Activated CD8-positive, alpha-beta memory T cell treated with anti-CD3 and anti-CD28 coated beads for 48 hours (primary cell): ENCODE data around the gene MICAL2.

Experiments used
- DNase-seq, 3 experiments: peaks; one replicate each; pipeline ENCODE4 v3.0.0-alpha.2; 2020; ENCODE audit warnings: low read depth in 2 of 3, low spot score in 2 of 3

The MICAL2 gene

GRCh38 chr11:12280838-12281565 is 170.6 kb downstream of the MICAL2 start:
- no peak for DNase-seq

GRCh38 chr11:12281571-12282478 is 171.4 kb downstream of the MICAL2 start:
- peak; percentile 36 to 78 (median 73) for DNase-seq

GRCh38 chr11:12282676-12283075 is 172.3 kb downstream of the MICAL2 start:
- DNase-seq: no peak

GRCh38 chr11:12284316-12285050 is 174.1 kb downstream of the MICAL2 start:
- DNase-seq: no peak

DNA sequence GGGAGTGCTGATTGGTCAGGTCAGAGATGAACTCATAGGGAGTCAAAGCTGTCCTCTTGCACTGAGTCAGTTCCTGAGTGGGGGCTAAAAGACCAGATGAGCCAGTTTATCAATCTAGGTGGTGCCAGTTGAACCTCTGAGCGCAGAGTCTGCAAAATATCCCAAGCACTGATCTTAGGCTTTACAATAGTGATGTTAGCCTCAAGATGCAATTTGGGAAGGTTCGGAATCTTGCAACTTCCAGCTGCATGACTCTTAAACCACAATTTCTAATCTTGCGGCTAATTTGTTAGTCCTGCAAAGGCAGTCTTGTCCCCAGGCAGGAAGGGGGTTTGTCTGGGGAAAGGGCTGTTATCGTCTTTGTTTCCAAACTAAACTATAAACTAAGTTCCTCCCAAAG is 174.7 kb downstream of the MICAL2 start:
- DNase-seq: no peak

GRCh38 chr11:12285811-12286222 is 175.4 kb downstream of the MICAL2 start:
- no peak for DNase-seq

DNA sequence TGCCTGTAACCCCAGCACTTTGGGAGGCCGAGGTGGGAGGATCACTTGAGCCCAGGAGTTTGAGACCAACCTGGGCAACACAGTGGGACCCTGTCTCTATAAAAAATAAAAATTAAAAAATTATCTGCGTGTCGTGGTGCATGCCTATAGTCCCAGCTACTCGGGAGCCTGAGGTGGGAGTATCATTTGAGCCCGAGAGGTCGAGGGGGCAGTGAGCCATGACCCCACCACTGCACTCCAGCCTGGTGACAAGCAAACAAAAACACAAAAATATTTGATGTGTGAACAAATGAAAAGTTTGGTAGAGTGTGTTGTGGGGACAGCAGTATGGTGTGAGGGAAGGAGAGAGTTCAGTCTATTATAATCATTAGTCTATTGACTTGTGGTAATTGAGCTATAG is 176.2 kb downstream of the MICAL2 start:
- no peak for DNase-seq

- DNase-seq: no peak
These were observed 176.6 kb downstream of the MICAL2 start for GRCh38 chr11:12287009-12287373.

DNA sequence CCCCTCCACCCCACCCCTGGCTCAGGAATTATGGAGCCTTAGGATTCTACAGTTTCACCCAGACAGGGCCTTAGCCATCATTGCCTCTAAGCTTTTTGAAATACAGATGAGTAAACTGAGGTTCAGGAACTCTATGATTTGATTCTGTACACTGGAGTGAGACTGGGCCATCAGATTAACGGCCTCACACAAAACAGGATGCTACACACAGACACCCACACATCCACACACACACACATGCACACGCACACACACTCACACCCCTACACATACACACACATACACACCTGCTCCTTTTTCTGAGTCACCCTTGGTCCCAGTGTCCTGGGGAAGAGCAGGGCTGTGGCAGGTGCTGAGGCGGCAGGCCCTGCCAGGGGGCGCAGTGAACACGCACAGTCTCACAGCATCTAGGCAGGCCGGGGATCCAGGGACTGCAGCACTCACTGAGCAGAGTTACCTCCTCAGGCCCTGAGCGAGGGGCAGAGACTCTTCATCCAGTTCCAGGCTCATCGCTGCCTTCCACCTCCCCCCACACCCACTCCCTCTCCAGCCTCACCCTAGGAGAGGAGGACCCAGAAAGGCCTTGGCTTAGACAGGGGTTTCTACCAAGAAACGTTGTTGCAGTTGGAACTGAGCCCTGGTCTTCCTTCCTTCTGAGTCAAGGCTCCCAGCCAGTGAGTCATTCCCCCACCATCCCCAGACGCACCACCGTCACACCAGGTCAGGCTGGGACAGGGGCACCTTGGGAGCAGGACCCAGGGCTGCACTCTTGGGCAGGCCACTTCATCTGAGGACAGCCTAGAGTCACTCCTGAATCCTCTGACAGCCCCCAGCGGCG is 177.2 kb downstream of the MICAL2 start:
- DNase-seq: no peak

DNA sequence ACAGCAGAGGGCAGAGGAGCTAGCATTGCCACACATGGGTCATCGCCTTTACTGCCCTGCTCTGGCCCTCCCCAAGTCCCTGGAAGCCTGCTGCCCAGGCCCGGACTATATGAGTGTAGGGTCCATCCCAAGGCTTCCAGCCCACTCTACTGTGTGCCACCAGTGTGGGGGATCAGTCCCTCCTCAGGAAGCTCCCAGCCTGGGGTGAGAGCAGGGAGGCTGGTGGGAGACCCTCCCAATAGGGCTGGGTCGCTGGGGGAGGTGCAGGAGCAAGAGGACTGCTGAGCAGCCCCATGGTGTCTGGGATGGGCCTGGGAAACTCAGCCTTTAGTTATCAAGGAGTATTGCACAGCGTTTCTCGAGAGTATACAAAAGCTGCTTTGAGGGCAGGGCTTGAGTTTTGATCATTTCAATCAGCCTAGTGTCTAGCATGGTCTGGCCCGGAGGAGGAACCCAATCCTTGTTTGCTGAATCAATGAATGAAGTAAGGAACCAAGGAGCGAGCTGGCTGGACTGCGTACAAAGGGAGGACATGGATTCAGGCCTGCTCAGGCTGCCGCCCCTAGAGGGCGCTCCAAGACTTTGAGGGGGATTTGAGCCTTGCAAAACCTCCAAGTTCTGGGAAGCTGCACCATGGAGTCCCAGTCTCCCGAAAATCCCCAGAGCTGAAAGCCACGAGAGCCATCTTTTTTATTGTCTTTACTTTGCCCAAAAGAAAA is 178.0 kb downstream of the MICAL2 start:
- DNase-seq: no peak

DNA sequence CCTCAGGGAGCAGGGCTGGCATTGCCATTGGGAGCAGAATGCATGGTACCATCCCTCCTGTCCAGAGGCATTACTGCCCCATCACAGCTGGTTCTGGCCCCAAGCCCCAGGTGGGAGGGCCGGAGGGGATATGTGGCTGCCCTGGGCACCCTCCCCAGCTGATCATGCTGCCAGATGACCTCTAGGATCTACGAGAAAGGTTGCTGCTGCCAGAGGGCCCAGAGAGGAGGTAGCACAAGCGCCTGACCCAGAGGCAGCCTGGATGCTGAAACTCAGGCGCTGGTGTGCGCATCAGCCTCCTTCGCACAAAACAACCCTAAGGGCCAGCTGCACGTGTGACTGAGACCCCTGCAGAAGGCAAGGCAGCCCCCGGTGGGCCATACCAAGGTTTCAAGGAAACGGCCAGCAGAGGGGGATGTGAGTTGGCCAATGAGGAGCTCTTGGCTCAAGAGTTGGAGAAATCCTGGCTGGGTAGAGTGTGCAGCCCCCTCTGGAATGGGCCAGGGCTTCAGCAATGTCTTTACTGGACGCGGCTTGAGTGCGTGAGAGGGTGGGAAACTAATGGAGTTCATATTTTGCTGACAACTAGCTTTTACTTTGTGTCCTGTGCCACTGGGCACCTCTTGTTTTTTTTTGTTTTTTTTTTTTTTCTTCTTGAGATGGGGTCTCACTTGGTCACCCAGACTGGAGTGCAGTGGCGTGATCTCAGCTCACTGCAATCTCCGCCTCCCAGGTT is 178.7 kb downstream of the MICAL2 start:
- no peak for DNase-seq

GRCh38 chr11:12289667-12290476 is 179.5 kb downstream of the MICAL2 start:
- DNase-seq: no peak

- no peak for DNase-seq
These were observed 180.1 kb downstream of the MICAL2 start for GRCh38 chr11:12290477-12290922.

DNA sequence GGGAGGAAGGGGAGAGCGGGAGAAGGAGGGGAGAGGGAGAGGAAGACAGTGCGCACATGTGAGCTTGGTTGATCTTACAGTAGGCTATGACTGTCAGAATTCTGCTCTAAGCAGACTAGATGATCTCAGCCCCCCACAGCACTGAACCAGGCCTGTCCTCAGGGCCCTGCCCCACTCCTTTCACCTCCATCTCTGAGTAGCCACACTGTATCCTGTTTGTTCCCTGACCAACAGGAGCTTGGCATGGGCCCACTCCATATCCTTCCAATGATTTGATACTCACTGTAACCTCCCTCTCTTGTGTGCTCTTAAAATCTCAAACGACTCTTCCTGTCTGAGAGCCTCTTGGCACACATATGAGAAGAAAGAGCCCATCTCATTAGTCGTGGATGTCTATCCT is 180.9 kb downstream of the MICAL2 start:
- no peak for DNase-seq

- no peak for DNase-seq
These were observed 181.4 kb downstream of the MICAL2 start for GRCh38 chr11:12291766-12292165.

DNA sequence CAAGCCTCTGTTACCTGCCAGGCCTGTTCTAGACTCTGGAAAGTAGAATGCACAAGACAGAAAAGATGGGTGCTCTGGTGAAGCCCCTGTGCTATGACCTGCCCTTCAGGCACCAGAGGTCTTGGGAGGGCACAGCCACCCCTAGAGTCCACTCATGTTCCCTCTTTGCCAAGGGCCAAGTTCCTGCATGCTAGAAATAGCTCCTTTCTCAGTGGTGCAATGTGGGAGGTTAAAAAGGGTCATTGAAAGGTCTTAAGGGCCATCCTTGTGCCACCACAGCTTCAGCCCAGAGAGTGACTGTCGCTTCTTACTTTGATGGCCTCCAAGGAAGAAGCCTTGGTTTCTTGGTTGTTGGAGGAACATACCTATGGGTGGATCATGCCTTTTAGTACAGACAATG is 182.4 kb downstream of the MICAL2 start:
- no peak for DNase-seq

DNA sequence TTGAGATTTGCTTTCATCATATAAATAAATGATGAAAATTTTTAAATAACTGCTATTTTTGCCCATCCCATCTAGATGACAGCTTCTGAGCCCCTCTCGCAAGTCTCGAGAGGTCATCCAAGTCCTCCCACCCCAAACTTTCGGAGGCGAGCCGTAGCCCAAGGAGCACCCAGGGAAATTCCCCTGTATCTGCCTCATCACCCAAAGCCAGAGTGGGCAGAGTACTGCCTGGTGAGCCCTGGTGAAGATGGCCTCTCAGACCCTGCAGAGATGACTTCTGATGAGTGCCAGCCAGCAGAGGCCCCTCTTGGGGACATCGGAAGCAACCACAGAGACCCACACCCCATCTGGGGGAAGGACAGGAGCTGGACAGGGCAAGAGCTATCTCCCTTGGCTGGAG is 183.1 kb downstream of the MICAL2 start:
- no peak for DNase-seq

- no peak for DNase-seq
These were observed 184.2 kb downstream of the MICAL2 start for GRCh38 chr11:12294613-12295012.

- DNase-seq: no peak
These were observed 185.6 kb downstream of the MICAL2 start for GRCh38 chr11:12295943-12296342.
